ENCODE data around the gene SERPINA10.

Gene SERPINA10, protein sequence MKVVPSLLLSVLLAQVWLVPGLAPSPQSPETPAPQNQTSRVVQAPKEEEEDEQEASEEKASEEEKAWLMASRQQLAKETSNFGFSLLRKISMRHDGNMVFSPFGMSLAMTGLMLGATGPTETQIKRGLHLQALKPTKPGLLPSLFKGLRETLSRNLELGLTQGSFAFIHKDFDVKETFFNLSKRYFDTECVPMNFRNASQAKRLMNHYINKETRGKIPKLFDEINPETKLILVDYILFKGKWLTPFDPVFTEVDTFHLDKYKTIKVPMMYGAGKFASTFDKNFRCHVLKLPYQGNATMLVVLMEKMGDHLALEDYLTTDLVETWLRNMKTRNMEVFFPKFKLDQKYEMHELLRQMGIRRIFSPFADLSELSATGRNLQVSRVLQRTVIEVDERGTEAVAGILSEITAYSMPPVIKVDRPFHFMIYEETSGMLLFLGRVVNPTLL

DNA sequence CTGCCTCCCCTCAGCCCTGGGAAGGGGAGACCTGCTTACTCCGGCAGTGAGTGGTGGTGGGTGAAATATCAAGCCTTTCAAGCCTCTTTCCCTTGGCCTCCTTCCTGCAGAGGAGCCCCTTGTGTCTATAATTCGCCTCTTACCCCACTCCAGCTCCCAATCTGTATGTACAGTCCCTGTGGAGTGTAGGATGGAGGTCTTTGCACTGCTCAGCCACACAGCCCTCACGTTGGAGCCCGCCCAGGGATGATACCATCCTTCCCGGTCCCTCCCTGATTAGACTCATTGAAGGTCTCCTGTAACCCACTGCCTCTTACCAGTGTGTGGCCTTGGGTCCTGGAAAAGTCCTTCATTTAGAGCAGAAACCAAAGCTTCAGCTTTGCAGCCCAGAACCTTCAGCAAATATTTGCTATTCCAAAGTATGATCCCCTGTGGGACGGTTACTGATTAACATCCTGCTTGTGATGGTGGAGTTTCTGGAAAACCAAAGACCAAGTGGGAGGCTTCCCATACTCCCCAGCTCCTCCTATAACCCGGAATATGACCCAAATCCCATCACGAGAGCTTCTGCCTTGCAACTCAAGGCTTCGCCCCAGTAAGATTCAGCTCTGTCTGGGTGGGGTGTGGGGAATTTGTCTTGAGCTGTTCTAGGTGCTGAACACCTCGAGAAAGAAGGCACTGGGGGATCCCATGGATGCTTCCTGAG, at the start of gene SERPINA10:
Gene SERPINA10 (minus strand): TSS at position 397 of the 706 bp plus-strand sequence. CDS start 2,675 bp downstream, outside the sequence.
- DNase-seq, result no peak

DNA sequence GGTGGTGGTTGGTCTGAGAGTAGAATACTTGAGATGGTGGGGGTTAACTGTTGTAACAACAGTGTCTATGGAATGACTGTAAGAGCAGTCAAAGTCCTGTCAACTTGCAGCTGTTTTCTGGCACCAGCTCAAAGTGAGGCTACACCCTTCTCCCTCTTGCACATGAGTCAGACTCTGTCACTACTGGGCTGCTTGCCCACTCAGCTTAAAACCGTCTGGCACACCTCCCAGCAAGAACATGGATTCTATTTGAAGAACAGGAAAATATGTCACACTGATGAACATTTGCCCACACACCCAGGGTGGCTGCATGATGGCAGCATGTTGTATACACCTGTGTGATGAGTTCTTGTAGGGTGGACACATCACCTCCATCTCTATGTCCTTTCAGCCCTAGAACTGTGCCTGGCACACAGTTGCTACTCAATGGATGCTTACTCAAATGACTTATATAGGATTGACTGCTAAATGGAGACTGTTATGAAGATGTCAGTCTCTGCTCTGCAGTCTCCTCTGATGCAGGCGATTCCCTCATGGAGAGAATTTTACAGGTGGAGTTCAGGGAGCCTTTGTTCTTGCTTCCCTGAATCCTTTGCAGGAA, 49.4 kb upstream of the SERPINA10 start:
- peak; percentile 85 for DNase-seq

DNA sequence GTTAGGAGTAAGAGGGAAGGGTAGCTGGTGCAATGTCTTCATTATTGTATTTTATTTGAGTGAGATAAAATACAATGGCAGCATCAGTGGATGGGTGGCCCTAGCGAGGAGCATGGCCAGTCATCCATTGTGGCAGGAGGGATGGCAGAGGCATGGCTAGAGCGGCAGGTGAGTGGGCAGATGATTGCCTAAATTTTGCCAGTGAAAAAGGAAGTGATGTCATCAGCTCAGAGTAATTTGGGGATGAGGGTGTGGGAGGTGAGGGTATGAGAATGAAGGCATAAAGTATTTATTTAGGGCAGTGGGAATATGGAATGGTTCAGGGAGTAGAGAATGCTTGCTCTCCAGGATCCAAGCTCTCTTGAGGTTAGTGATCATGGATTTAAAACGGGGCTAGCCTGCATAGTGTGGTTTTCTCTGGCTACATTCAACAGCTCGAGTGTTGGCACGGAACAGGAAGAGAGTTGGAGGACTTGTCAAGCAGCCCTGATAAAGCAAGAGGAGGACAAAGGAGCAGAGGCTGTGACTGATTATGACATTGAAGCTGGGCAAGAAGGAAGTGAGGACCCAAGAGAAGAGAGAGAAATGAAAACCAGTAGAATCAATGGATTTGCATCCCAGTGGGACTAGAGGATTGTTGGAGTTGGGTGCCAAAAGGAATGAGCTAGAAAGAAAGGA, 48.7 kb upstream of the SERPINA10 start:
- no peak for DNase-seq

DNA sequence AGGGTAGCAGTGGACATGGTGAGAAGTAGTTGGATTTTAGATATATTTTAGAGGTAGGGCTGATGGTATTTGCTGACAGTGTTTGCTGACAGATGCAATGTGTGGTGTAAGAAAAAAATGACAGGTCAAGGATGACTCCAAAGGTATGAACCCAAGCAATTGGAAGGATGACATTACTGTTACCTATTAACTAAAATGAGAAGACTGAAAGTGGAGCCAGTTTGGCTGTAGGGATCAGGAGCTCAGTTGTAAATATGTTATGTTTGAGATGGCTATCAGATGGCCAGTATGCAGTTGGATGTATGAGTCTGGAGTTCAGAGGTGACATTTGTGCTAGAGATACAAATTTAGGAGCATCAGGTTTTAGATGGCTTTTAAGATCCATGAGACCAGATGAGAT, 47.5 kb upstream of the SERPINA10 start:
- no peak for DNase-seq

DNA sequence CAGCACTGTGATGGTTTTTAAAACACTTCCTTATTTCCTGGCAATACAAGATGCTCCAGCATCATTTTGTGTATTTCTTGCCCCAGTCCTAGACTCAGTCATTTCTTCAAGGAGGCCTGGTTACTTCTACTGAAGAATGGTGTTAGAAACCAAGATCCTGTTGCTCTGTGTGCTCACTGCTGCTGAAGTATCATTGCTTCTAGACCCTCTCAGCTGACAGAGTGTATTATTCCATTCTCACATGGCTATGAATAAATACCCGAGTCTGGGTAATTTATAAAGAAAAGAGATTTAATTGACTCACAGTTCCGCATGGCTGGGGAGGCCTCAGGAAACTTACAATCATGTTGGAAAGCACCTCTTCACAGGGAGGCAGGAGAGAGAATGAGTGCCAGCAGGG, 45.0 kb upstream of the SERPINA10 start:
- DNase-seq, result no peak

DNA sequence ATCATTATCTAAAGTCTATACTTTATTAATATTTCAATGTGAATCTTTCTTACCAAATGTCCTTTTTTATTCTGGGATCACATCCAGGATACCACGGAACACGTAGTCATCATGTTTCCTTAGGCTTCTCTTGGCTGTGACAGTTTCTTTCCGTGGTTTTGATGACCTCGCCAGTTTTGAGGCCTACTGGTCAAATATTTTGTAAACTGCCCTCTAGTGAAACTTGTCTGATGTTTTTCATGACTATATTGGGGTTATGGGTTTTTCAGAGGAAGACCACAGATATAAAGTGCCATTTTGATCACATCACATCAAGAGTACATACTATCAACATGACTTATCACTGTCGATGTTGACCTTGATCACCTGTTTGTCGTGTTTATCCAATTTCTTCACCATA, 44.2 kb upstream of the SERPINA10 start:
- no peak for DNase-seq

DNA sequence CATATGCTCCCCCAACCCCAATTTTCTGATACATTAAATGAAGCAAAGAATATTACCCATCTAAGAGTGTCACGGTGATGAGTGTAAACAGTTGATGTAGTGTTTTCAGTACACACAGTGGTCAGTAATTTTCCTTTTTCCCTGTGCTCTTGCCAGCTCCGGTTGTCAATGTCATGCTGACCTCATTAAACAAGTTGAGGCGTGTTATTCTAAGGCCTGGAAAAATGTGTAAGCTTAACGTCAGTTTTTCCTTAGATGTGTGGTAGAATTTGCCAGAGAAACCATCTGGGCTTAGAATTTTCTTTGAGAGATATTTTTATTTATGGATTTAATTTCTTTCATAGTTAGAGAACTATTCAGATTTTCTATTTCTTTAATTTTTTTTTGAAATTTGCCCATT, 41.8 kb upstream of the SERPINA10 start:
- DNase-seq, result peak; percentile 82

DNA sequence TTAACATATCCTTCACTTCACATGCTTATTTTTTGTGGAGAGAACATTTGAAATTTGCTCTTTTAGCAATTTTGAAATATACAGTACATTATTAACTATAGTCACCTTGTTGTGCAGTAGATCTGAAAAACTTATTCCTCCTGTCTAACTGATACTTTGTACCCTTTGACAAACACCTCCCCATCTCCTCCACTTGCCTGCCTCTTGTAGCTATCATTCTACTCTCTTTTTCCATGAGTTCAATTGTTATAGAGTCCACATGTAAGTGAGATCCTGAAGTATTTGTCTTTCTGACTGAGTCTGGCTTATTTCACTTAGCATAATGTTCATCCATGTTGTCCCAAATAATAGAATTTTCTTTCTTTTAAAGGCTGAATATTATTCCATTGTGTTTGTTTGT, 39.5 kb upstream of the SERPINA10 start:
- DNase-seq, result no peak

DNA sequence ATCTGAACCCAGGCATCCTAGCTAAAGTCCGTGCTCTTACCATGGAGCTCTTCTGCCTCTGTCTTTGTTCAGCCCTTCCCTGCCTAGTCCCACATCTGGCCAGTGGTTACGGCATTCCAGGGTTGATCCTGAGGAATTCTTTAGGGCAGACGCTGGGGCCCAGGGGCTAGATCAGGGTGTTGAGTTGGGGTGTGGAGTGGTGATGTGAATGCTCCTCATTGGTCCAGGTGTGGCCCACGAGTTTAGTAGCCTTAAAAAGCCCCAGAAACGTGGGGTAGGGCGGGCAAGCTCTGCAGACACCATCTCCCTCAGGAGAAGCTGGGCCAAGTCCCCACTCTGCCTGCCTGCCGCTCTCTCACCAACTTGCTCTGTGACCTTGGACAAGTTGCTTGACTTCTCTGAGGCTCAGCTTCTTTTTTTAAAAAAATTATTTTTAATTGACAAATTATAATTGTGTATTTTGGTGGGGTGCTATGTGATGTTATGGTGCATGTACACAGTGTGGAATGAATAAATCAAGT, 39.1 kb upstream of the SERPINA10 start:
- no peak for DNase-seq

DNA sequence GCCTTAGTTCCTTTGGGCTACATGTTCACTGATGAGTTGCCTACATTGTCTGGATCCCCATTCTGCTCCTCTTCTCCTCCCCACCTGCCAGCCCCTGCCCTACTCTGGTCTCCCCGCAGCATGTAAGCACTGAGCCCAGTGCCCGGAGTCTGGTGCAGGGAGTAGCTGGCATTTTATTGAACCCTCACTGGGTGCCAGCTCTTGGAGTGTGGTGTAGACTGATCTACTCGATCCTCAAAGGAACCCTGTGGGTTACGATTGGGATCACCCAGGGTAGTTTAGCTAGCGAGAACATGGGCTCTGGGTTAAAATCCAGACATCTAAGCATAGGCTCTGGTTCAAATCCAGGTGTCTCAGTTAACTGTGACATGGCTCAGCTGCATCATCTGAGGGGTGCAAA, 38.4 kb upstream of the SERPINA10 start:
- no peak for DNase-seq

DNA sequence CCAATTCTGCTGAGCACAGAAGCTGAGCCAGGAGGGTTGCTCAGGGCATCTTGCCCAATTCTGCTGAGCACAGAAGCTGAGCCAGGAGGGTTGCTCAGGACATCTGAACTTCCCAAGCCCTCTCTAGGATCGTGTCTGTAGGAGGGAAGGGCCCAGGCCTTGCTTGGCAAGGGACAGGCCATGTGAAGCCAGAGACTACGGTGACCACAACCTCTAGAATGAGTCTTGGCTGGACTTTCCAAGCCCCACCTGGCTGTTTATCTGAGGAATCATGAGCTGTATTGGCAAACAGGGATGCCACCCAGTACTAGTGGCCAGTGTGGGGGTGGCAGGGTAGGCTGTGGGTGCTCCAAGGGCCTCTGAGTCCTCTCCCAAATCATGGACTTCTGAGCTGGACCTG, 37.8 kb upstream of the SERPINA10 start:
- DNase-seq, result no peak

DNA sequence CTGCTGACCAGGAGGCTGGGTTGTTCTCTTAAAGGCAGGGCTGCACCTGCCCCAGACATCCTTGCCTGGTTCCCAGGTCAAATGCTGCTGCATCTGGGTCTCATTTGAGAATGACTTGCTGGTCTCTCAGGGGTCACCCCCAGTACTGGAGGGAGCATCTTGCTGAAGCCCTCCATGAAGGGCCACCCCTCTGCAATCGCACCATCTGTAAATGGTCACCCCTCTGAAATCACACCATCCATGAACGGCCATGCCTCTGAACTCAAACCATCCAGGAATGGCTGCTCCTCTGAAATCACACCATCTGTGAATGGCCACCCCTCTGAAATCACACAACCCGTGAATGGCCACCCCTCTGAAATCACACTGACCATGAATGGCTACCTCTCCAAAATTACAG, 37.4 kb upstream of the SERPINA10 start:
- no peak for DNase-seq

DNA sequence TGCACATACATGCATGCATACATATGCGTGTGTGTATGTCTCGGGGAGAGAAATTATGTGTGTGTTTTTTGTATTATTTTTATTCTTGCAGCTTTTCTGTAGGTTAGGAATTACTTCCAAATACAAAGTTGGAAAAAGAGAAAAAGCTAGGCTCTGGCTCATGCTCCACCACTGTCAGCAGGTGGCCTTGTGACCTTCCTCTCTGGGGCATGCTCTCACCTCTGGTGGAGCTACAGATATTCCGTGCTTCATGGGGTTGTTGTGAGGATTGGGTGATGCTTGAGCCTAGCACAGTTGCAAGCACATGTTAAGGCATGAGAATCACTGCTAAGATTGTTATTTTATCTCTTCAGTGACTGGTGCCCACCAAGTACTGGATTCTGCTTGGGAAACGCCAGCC, 36.8 kb upstream of the SERPINA10 start:
- DNase-seq, result no peak

DNA sequence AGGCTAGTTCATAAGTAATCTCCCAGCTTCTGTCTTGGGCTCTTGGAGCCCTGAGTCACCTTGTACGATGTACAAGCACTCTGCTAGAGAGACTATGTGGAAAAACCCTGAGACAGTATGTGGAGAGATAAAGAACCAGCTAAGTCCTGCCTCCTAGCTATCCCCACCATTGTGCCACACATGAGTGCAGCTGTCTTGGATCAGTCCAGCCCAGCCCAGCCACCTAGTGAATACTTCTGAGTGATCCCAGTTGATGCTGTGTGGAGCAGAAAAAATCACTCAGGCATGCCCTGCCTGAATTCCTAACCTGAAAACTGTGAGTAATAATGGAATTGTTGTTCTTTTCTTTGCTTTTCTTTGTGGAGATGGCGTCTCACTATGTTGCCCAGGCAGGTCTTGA, 35.1 kb upstream of the SERPINA10 start:
- DNase-seq, result no peak

DNA sequence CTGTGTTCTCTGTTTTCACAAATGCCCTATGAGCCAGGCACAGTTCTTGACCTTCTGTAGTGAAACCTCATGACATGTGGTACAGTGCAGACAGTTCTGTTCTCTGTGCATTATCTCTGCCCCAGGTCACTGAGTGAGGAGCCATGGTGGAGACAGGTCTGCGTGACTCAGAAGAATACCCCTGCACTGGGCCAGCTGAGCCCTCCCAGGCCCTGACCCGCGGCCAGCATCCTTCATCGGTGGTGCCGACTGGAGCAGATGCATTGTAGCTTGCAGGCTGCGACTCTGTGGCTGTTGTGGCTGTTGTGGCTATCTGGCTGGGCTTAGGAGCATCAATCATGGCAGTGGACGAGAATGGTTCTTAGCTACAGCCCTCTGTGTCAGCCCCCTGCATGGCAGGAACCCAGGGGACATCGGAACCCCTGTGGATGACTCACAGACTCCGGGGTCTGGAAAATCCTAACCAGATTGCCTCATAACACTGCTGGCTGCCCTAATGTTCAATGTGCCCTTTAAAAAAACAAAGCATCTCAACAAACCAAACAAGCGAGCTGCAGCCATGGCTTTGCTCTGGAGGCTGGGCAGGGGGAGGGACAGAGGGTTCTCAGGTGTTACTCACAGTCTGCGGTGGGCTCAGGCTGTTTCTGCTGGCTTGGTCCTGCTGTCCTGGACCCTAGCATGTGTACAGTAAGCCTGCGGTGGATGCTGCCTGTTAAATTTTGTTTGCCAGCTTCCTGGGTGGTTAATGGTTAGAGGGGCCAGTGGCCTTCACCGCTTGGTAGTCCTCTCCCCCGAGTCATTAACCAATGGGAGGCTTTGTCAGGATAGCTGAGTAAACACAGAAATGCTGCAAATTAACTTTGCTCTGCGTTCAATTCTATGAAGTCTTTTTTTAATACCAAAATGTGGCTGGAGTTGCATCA, 29.8 kb upstream of the SERPINA10 start, which contains the start of gene SERPINA6:
Gene SERPINA6 (minus strand): TSS at position 689 of the 923 bp plus-strand sequence. CDS start 8,688 bp downstream, outside the sequence.
- DNase-seq, result peak; percentile 87

DNA sequence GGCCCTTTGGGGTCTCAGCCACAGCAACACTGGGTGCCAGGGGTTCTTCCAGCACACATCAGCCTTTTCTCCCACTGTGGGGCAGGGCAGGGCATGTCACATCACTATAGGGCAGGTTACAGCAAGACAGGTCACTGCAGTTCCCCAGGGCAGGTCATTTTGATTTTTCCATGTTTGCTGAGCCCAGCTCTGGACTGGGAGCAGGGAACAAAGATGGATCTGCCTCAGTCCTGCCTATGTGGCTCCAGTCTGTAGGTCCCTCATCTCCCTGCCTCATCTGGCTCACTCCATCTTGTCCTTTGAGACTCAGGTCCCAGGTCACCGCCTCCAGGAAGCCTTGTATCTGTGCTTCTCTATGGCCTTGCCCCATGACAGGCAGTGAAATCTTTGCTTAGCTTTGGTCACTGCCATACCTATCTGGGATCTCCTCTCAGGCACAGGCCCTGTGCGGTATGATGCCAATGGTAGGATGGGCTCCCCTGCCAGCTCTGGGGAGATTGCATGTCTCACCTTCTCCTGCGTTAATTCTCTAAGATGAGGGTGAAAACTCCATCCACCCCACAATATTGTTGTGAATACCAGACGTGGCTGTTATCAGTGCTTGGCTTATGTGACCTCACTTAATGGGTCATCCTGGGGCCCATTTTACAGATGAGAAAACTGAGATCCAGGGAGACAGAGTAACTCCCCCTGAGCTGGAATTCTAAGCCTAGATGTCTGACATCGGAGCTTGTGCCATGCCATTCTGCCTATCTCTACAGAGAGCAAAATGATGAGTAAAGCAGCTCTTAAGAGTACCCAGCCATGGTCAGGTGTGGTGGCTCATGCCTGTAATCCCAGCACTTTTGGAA, 28.6 kb upstream of the SERPINA10 start:
- no peak for DNase-seq

DNA sequence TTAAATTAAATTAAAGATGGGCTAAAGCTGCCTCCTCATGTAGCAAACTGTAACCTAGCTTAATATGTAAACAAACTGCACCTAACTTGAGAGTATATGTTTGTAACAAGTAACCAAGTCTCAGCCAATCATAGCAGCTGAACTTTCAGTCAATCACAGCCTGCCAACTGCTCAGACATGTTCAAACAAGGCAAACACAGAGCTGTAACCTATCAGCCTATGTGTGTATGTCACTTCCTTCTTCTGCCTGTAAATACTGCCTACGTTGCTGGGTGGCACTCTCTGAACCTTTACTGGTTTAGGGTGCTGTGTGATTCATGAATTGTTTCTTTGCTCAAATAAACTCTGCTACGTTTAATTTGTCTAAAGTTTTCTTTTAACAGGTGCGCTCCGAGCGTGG, 27.2 kb upstream of the SERPINA10 start:
- peak; percentile 66 for DNase-seq

DNA sequence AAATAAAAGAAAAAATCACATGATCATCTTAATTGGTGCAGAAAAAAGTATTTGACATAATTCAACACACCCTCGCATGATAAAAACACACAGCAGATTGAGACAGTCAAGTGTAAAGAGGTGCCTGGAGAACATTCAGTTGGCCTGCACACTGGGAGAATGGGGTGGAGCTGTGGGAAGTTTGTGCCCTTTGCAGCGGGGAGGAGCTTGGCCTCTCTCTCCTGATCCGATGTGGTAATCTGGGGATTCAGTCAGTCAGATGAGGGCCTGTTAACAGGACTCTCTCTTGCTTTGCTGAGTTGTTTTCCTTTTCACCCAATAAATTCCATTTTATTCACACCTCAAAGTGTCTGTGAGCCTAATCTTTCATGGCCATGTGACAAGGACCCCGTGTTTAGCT, 24.2 kb upstream of the SERPINA10 start:
- DNase-seq, result no peak

DNA sequence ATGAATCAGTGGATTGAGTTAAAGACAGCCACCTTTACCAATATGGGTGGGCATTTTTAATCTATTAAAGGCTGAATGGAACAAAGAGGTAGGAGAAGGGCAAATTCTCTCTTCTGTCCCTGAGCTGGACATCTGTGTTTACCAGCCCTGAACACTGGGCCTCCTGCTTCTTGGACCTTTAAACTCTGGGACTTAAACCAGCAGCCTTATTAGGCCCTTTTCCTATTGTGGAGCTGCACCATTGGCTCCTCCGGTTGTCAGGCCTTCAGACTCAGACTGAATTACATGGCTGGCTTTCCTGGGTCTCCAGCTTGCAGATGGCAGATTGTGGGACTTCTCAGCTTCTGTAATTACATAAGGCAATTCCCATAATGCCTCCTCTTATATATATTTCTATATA, 23.6 kb upstream of the SERPINA10 start:
- no peak for DNase-seq

DNA sequence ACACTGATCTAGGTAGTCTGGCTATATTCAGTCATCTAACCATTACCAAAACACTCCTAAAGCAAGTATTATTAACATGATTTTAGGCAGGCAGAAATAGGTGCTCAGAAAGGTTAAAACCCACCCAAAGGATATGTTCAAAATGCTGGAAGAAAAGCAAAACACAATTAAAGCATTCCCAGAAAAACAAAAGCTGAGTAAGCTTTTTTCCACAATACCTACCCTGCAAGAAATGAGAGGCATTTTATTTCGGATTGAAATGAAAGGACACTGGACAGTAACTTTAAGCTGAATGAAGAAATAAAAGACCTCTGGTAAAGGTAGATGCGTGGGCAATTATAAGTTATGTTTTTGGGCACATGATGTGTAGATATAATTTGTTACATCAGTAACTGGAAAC, 21.8 kb upstream of the SERPINA10 start:
- no peak for DNase-seq
